HCT116 (cell line): ENCODE results near the gene EIF4G3.
"Not testable (repeated sequence)": the region's sequence is repeated elsewhere in the genome, so short reads cannot be mapped to it uniquely, and the experiment has no call there.

ENCODE experiments used
- EGR1 ChIP-seq: IDR thresholded peaks from 2 replicates; pipeline ENCODE4 v1.6.1; 2012; ENCODE audit warnings: low read depth
- EZH2 ChIP-seq: fragments of 200-600 bp; sonication (generic); IDR thresholded peaks from 2 replicates; pipeline ENCODE4 v1.6.1; 2017; ENCODE audit warnings: antibody characterized with exemption, mixed run types
- JUND ChIP-seq: IDR thresholded peaks from 2 replicates; pipeline ENCODE4 v1.6.1; 2012
- POLR2A ChIP-seq: IDR thresholded peaks from 2 replicates; pipeline ENCODE4 v1.7.0; 2011; ENCODE audit warnings: borderline replicate concordance; ENCODE audit not compliant: insufficient read depth, insufficient read length; ENCODE audit errors: extremely low read depth
- POLR2AphosphoS5 ChIP-seq: IDR thresholded peaks from 2 replicates; pipeline ENCODE4 v1.6.1; 2011; ENCODE audit warnings: mild to moderate bottlenecking, low read depth, low read length, moderate library complexity
- RAD21 ChIP-seq: IDR thresholded peaks from 2 replicates; pipeline ENCODE4 v1.6.1; 2012; ENCODE audit warnings: low read depth, mild to moderate bottlenecking
- SP1 ChIP-seq: IDR thresholded peaks from 2 replicates; pipeline ENCODE4 v1.6.1; 2012; ENCODE audit warnings: low read depth
- ZNF274 ChIP-seq: fragments of 200-500 bp; sonication (Bioruptor generic); IDR thresholded peaks from 2 replicates; pipeline ENCODE4 v1.6.1; 2014; ENCODE audit warnings: mild to moderate bottlenecking, low read depth, low read length, inconsistent platforms
- TF ChIP-seq, protein P1 (sequence below), 3 experiments: fragments of 200-600 bp in 1 of 3; sonication (generic) in 1 of 3; IDR thresholded peaks in 2 of 3; conservative IDR thresholded peaks in 1 of 3; 2 replicates each; pipeline ENCODE4 v1.5.1; 2012 to 2017; ENCODE audit warnings: low read depth in 2 of 3, low read length in 2 of 3, antibody characterized with exemption in 1 of 3, borderline replicate concordance in 1 of 3, control low read depth in 1 of 3, mild to moderate bottlenecking in 1 of 3, mixed read lengths in 1 of 3, mixed run types in 1 of 3, moderate library complexity in 1 of 3; ENCODE audit not compliant: insufficient read depth in 1 of 3

DNA sequence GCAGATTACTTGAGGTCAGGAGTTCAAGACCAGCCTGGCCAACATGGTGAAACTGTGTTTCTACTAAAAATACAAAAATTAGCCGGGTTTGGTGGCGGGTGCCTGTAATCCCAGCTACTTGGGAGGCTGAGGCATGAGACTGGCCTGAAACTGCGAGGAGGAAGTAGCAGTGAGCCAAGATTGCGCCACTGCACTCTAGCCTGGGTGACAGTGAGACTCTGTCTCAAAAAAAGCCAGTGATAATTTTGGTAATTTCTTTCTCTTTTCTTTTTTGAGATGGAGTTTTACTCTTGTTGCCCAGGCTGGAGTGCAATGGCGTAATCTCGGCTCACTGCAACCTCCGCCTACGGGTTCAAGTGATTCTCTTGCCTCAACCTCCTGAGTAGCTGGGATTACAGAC is 324.9 kb downstream of the EIF4G3 start:
- TF ChIP-seq POLR2A, SP1, EGR1, EZH2, POLR2AphosphoS5, JUND, RAD21, ZNF274: not testable (repeated sequence)
- TF ChIP-seq, protein P1, sequence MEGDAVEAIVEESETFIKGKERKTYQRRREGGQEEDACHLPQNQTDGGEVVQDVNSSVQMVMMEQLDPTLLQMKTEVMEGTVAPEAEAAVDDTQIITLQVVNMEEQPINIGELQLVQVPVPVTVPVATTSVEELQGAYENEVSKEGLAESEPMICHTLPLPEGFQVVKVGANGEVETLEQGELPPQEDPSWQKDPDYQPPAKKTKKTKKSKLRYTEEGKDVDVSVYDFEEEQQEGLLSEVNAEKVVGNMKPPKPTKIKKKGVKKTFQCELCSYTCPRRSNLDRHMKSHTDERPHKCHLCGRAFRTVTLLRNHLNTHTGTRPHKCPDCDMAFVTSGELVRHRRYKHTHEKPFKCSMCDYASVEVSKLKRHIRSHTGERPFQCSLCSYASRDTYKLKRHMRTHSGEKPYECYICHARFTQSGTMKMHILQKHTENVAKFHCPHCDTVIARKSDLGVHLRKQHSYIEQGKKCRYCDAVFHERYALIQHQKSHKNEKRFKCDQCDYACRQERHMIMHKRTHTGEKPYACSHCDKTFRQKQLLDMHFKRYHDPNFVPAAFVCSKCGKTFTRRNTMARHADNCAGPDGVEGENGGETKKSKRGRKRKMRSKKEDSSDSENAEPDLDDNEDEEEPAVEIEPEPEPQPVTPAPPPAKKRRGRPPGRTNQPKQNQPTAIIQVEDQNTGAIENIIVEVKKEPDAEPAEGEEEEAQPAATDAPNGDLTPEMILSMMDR (IDR thresholded peaks at IDR 0.05 in 2 of 3, conservative IDR thresholded peaks at IDR 0.05 in 1 of 3; ENCODE audit: borderline replicate concordance in 1 of 3, insufficient read depth in 1 of 3, low read depth in 2 of 3, low read length in 2 of 3): not testable (repeated sequence)
